Stimulated activated CD4-positive, alpha-beta T cell treated with anti-CD3 and anti-CD28 coated beads, TNF-alpha, amount 100 ng/mL, for 48 hours (primary cell): ENCODE measurements around the gene ETV4.

ENCODE experiments used
- DNase-seq, 3 donors: peaks; one replicate each; pipeline ENCODE4 v3.0.0-alpha.2; 2020; ENCODE audit warnings: low read depth in 3 of 3

ETV4 gene

DNA sequence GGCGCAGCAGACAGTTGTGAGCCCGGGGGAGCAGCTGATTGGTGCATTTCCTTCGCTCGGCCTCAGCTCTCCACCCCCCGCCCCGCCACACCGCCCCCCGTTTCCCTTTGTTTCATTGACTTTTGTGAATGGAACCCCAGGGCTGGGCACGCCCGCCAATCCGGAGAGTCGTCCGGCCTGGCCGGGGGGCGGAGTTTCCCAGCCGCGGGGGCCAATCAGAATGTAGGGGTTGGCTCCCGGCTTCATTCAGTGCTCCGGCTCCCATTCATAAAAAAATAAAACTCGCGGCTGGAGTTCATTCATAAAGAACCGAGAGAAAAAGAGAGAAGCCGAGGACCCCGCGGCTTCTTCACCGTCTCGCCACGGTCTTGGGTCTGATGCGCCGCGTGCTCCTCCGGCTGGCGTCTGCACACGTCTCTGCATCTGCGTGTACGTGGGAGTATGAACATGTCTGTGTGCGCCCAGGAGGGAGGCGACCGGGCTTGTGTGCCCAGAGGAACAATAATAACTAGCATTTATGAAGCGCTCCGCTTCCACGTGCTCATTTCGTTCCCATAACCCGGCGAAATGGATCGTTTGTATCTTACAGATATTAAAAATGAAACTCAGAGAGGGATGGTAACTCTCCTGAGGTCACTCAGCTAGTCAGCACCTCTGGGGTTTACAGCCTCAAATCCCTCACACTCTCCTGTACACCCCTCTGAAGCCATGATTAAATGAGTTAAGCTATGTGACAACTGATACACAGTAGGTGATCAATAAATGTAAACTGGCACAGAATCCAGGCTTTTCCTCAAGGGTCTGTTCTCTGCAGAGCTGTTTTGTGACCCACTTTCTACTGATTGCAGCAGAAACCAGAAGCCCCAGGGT is at the start of gene ETV4:
TSS of gene ETV4 (minus strand) at position 22 of the 870 bp plus-strand sequence. CDS start 723 bp downstream, outside the sequence.
- DNase-seq = peak; percentile 88 to 90 (median 89)

DNA sequence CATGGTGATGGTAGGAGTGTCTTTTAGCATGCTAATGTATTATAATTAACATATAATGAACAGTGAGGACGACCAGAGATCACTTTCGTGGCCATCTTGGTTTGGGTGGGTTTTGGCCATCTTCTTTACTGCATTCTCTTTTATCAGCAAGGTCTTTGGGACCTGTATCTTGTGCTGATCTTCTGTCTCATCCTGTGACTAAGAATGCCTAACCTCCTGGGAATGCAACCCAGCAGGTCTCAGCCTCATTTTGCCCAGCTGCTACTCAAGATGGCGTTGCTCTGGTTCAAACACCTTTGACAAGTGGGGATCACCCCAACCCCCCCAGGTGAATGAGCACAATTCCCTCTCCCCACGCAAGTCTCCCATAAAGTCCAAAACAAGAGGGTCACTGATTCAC is 49.3 kb upstream of the ETV4 start:
- DNase-seq = no peak

DNA sequence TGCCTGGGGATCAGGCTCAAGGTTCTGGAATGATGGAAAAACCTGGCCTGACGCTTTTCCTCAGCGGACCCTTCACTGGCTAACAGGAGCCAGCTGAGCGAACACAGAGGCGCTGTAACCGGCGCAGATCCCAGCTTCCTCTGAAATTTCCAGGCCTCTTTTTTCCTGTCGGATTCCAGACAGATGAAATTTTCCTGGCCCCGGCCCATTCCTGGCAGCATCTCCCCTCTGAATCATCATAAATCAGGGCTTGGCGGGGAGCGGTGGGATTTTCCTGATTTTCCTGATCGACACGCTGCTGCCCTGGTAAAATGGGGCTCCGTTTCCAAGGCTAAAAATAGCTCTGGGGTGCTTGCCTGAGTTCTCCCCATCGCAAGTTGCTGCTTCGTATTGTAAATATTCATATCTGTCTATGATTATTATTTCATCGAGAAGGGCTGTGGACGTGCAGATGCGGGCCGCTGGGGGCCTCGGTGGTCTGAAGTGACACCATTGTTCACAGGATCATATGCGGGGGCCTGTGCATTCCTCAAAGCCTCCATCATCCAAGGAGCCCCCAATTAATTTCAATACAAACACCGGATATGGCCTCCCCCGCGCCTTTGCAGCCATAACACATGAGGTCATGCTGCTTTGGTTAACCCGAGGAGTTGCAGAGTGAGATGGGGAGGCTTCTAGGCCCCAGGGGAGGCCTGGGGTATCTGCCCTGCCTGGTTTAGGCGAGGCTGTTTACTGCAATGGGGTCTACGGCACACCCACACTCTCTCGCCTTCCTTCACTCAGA is 45.8 kb upstream of the ETV4 start:
- DNase-seq = no peak

DNA sequence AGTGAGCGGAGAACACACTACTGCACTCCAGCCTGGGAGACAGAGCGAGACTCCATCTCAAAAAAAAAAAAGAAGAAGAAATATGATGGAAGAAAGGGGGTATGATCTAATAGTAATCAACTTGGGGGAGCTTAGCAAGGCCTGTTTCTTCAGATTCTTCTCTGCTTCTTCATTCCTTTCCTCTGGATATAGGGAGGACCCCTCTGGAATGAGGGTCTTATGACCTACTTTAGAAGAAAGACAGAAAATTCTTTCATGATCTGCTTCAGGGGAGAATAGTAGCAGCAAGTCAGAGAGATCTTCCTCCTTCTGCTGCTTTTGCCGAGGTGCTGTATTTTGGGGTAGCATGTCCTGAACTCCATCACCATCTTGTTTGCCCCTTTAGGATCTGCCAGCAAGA is 44.9 kb upstream of the ETV4 start:
- DNase-seq = no peak

DNA sequence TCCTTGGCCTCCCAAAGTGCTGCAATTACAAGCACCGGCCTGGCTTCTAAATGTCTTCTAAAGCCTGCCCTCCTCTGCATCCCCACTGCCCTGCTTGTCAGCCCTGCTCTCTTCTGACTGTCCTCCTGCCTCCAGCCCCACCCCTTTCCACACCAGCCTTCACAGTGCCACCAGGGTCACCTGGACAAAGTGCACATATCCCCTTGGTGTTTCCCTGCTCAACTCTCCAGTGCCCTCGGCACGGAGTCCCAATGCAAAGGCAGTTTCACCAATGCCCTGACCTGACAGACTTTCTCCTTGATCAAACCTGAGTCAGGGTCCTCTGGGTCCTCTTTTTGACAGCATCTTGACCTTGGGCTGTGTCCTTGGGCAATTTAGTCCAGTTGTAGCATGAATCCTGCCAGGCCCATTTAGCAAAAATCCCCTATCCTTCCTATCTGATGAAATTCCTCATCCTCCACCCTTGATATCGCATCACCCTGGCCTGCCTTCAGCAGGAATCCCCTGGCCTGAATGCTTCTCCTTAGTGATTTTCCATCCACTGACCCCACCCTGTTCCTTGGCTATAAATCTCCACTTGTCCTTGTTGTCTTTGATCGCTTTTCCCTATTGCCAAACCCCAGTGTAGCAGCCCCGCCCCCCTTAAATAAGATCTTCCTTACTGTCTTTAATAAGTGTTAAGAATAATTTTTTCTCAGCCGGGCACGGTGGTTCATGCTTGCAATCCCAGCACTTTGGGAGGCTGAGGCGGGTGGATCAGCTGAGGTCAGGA is 42.7 kb upstream of the ETV4 start:
- no peak for DNase-seq

DNA sequence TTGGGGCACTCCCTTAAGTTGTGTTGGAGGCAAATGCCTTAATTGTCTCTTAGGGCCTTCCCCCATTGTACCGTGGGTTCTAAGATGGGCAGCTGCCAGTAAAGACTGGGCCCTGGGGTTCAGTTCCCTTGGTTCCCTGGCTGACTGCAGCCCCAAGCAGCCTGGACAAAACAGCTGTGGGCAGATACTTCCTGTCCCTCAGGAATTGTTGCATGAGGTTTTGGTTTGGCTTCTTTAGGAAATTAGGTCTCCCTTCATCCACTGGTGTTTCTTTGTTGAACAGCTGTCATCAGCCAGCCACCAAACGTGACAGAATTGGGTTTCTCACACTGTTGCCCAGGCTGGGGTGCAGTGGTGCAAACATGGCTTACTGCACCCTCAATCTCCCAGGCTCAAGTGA is 42.0 kb upstream of the ETV4 start:
- no peak for DNase-seq

DNA sequence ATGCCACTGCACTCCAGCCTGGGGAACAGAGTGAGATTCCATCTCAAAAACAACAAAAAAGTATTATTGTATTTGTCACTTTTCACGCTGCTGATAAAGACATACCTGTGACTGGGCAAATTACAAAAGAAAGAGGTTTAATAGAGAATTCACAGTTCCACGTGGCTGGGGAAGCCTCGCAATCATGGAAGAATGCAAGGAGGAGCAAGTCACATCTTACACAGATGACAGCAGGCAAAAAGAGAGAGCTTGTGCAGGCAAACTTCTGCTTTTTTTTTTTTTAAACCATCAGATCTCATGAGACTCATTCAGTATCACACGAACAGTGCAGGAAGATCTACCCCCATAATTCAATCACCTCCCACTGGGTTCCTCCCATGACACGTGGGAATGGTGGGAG is 41.5 kb upstream of the ETV4 start:
- no peak for DNase-seq

DNA sequence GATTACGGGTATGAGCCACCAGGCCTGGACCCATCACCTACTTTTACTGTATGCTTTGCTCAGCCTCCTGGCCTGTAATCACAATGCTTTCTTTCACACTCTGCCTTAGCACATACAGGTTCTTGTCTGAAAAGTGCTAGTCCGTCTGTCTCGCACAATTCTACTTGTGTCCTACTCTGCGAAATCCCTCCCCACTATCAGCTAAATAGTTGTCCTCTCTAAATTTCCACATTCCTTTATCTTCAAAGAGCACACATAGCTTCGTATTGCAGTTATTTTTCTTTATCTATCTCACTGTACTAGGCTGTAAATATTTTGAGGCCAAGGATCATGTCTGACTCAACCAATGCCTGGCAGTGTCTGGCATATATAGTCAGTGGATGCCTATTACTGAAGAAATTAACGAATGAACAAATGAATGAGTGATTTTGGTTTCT is 38.5 kb upstream of the ETV4 start:
- no peak for DNase-seq

DNA sequence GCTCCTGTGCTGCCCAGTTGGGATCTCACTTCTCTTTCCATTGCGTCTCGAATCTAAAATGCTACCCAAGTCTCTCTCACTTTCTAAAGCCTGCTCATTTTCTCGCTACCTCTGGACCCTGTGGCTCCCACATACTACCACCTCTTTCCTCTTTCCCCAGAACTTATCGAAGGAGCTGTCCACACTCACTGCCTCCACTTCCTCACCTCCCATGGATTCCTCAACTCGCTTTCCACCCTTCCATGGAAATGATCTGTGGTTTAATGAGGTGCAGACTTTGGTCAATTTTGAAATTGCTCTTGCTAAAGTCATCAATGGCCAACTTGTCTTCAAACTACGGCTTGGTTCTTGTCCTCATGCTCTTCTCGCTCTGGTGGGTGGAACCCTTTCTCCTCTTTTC is 37.2 kb upstream of the ETV4 start:
- DNase-seq = no peak

DNA sequence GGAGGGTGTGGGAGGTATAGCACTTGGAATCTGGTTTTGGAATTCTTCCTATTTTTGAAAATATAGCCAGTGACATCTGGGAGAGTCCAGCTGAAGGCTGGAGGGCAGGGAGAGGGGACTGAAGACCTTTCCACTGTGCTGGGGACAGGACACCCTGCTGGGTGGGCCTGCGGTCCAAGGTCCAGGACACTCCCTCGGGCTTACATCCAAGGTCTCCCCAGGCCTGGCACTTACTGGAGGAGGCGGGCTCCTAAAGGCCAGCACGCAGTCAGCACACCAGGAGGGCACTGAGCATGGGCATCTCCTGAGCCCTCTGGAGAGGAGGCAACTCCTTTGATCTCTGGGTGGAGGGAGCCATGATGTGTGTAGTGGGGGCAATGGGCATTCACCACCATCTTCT is 35.5 kb upstream of the ETV4 start:
- DNase-seq = no peak

DNA sequence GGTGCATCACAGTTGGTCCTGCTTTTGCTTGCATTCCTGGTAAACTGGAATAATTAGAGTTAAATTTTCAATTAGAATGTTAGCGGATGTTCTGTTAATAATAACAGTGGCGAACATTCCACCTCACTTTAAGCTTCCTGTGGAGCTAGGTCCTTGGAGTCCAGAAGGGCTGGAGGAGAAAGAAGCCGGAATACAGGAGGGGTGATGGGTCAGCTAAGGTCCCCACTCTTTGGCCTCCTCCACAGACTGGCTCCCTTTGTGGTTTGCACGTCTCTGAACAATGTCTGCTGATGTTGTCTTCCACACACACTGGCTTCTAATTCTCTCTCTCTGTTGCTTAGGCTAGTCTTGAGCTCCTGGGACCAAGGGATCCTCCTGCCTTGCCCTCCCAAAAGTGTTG is 35.0 kb upstream of the ETV4 start:
- no peak for DNase-seq

DNA sequence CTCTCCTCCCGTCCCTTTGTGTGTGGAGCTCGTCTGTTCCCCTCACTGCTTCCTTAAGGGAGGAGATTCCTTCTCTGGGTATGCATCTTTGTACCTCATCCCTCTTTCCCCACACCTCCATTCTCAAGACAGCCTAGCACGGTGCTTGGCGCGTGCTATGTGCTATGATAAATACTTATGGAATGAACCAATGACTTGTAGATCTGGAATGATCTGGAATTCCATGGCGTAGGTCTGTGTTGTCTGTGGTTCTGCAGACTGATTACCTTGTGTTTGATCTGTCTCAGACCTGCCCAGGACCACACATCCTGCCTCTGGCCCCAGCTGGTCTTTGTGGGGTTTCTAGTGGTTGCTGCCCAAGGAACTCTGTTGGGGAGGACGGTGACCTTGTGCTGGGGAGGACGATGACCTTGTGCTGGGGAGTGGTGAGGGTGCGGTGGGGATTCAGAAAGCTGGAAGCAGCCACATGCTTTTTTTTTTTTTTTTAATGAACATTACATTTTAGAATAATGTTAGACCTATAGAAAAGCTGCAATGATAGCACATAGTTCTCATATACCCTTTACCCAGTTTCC is 33.5 kb upstream of the ETV4 start:
- DNase-seq = no peak

DNA sequence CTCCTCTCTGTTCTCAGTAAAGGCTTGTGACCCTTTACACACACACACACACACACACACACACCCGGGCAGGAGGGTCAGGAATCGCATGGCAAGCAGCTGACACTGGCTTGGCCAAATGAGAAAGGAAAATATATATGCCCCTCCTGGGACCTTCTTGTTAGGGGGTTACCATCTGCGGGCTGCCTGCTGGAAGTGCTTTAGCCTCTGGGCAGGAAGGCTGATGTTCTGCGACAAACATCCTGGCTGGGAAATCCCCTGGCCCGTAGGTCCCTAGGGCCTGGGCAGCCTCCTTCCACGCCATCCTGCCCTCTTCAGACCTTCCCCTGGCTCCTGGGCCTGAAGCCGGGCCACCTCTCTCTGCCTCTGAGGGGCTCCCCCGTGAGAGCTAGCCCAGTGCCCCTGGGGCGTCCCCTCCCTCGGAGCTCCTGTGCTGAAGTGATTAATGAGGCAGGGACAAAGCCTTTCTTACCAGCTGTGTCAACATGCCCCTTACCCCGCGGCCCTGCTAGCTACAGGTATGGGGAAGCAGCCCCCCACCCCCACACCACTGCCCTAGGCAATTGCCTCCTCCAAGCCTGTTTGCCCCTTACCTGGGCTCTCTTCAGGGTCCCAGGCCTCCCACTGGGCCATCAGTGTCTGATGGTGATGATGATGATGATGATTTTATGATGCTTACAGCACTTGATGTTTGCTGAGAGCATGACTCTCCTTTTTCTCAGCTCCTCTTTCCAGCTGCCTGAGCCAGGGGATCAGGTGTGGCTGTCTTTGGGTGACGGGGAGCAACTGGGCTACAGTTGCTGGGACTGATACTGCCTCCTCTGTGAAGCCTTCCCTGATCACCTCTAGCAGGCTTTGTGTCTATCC is 32.8 kb upstream of the ETV4 start:
- peak in 1 of 3 donors; percentile 3 for DNase-seq

DNA sequence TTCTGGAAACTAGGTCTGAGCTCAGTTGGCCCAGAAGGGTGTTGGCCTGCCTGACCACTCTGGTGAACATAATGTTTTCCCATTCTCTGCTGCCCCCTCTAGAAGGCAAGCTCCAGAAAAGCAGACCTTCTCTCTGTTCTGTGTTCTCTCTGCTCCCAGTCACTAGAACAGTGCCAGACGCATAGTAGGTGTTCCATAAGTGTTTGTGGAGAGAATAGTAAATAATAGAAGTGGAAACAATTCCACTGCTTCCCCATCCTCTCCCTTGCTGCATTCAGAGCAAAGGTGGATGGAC is 32.2 kb upstream of the ETV4 start:
- no peak for DNase-seq

DNA sequence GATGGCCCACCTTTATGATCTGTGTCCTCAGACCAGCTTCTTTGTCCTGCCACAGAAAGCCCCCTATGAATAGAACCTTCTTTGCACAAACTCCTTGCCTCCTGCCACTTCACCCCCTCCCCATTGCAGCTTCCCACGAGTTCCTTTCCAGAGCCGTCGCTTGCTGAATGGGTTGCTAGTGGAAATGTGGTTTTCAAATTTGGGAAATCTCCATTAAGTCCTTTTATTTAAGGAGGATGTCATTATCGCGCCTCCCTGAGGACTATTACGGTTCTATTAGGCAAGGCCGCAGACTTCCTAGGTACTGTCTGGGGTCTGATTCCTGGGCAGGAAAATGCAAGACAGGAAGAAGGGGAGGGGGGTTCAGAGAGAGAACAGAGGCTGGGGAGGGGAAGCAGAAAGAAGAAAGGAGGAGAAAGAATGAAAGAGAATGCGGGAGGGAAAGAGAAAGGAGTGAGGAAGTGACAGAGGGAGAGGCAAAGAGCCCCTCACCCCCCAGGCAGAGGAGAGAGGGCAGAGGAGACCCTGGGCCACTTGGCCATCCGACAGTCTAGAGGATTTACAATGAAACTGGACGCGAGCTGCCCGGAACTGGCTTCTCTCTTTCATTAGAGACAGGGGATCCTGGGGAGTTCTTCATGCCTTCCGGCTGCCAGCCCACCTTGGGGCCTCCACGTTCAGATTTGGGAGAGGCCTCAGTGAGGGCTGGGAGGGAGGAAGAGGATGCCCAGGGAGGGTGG is 31.7 kb upstream of the ETV4 start:
- no peak for DNase-seq

DNA sequence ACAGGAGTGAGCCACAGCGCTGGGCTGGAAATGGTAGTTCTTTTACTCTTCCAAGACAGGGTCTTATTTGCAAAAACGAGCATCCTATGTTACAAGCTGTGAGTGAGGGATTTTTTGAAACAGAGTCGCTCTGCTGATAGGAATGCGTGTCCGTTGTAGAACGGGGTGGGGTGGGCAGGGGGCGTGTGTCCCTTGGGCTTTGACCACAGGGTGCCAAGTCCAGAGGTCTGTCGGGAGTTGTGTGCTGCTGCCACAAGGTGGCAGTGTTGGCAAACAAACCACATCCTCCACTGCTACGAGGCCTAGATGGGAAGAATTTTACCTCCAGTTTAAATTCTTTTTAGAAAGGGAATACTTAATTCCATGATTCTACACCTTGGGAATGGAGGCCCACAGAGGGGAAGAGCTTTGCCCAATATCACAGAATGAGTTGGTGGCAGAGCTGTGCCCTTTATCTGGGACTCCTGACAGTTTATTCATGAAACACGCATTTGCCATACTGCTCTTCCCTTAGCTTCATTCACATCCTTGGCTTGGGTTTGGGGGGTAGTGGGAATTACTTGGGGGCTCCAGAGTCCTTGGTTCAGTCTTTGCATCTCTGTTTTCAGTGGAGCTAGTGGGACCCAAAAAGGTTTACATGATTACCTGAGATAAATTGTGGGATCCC is 30.6 kb upstream of the ETV4 start:
- DNase-seq = peak in 2 of 3 donors; percentile 29 to 48

DNA sequence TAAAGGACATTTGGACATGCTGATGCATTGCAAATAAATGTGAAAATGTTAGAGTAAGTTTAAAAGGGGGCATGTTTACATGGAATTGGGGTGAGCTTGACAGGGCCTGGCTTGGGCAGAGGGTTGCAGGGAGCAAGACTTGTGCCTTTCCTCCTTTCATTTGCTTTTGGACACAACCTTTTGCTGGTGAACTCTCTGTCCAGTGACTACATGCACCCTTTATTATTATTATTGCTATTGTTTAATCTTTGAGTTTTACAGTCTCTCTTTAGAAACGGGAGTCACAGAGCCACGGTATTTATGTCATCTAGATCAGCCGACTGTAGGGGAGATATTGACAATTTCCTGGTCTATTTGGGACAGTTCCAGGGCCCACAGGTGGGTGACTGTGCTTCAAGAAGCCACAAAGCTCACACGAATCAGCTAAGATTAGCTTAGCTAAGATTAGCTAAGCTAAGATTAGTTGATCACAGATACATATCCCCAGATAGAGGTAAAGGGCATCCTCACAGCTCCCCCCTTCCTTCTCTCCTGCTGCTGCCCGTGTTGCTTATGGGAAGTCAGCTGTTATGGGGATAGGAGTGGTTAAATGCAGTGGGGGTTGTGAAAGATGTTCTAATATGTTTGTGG is 28.9 kb upstream of the ETV4 start:
- DNase-seq = no peak

DNA sequence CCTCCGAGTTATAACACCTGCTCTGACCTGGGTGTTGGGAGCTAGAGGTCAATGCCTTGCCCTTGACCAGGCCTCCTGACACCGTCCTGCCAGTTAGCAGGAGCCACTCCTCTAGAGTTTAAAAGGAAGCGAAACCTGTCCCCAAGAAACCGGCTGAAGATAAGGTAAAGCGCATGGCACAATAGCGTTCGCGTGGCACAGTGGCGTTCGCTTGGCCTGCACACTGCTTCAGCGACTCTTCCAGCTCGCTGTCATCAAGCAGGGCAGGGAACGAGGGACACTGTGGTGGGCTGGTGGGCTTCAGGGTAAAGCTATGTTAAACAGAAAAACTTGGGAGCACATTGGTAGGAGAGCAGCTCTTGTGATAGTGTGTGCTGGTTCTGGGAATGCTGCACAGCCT is 28.2 kb upstream of the ETV4 start:
- no peak for DNase-seq

DNA sequence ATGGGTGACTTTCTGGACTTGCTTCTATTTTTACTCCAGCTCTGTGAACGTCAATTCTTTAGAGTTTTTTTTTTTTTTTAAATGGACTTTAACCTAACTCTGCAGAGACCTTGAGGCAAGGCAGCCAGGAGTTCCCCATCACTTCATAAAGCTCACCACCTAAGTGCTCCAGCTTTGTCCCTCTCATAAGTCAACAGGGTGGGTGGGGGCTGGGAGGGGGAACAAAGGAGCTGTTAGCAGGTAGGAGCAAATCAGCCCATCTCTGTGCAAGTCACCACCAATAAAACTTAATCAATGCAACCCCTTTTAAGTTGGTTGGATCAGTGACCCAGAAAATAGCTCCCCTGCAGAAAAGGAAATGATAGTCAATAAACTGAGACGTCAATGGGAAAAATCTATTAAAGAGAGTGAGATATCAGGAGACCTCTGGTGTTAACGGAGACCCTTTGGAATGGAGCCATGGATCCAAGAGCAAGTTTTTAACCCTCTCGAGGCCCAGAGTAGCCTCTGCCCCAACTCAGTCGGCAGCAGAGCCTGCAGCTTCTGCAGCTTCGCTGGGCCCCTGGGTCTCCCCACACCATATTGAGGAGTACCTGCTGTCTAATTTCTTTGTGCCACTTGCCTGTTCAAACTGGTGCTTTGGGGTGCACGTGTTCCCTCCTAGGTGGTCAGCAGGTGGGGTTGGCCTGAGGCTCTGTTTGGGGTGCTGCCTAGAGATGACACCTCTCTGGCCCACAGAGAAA is 27.6 kb upstream of the ETV4 start:
- no peak for DNase-seq
